Erythroblast (primary cell): Measurements from ENCODE around the gene EPB41L4B.

ENCODE experiments used
- GATA1 ChIP-seq: IDR thresholded peaks from 2 replicates; pipeline ENCODE4 v1.6.1; 2011; ENCODE audit warnings: low read depth, mild to moderate bottlenecking, control low read depth, low read length, moderate library complexity
- POLR2A ChIP-seq: IDR thresholded peaks from 2 replicates; pipeline ENCODE4 v1.6.1; 2011; ENCODE audit warnings: mild to moderate bottlenecking, low read length

DNA sequence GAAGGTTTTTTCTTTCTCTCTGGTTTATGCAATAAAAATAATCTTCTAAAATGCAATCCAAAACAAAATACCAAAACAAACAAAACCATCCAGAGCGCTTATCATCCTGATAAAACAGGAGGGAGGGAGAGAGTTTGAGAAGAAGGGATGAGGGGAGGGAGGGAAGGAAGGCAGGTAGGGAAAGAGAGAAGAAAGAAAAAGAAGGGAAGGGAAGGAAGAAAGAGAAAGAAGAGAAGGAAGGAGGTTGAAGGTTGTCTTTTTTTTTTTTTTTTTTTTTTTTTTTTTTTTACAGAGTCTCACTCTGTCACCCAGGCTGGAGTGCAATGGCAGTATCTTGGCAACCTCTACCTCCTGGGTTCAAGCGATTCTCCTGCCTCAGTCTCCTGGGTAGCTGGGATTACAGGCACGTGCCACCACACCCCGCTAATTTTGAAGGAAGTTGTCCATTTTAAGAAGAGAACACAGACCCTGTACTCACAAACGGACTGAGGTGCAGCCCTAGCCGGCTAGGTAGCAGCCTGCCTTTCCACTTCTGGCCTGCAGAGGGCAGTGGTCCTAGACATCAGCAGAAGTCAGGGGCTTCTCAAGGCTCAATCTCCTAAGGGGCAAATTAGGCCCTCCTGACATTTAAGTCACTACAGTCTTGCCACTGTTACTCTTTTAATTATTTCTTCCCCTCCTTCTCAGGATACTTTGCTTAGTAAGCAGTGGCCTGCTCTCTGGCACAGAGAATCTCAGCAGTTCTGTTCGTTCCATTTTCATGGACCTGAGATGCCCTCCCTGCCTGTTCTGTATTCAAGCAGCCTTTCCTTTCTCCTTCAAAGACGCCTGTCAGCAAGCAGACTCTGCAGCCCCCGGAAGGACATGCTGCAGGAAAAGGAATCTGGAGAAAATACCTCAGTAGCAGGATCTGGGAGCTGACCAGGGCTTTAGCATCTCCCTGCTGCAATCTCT is 76.4 kb downstream of the EPB41L4B start:
- TF ChIP-seq POLR2A (no peak), GATA1 (no peak)
